ENCODE measurements around the gene NTHL1.

Gene NTHL1

DNA sequence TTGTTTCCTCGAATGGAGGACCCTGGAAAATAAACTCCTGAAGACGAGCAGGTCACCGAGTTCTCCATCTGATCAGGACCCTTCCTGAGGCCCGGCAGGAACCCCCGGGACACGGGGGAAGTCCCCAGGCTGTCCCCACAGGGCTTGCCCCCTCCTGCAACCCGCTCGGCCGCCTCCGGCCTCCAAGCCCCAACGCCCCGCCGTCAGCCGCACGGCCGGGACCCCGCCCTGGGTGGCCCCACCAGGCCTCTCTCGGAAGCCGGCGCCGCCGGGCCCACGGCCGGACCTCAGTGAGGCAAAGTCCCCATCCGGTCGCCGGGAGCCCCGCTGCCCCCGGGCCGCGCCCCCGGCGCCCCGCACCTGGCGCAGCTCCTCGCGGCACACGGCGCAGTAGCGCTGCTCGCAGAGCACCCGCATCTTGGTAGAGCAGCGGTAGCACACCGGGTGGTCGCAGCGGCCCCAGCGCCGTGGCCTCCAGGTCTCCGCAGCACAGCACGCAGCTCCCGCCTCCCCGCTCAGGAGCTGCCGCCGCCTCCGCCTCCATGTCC lies 38.4 kb downstream of the NTHL1 start:
- DNase-seq (ENCODE audit: low read depth, low spot score) = no peak

DNA sequence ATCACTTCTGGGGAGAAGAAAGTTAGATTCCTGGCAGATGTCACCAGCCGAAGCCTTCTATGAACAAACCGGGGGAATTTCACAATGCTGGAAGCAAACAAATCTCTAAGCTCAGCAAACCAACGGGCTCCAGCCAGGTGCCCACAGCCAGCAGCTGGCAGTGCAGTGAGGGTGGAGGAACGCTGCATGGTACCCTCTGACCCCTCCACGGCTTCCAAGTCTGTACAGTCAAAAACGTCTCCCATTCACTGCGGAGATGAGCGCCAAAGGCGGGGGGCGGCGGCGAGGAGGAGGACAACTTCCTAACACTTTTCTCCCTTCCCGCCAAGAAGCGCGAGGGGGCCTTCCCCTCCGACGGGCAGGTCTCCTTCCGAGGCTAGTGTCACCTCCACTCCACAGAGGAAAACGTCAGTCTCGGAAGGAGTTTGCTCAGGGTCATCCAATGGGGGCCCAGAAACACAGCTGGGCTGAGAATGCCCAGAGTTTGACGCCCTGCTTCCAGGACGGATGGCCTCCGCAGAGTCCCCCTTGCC lies 38.9 kb downstream of the NTHL1 start:
- DNase-seq (ENCODE audit: low read depth, low spot score) = no peak

DNA sequence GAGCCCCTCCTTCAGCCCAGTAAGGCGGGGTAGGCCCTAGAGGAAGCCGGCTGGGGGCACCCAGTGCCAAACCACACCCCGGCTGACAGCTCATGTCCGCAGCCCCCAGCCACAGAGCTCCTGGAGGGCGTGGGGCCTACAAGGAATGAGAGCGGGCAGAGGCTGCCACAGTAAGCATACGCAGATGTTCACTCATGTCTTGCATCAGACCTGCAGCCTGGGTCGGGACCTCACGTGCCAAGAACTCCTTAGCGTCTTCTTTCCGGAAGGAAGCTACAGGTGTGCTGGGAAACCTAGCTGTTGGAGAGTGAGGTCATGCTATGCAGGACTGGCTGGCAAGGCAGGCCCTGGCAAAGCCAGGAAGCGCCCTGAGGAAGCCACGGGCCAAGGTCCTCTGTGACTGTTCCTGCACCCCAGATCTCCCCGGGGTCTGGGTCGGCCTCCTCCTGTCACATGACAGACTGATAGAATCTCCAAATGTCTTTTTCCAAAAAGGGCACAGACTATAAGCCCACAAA lies 39.6 kb downstream of the NTHL1 start:
- no peak for DNase-seq (ENCODE audit: low read depth, low spot score)

DNA sequence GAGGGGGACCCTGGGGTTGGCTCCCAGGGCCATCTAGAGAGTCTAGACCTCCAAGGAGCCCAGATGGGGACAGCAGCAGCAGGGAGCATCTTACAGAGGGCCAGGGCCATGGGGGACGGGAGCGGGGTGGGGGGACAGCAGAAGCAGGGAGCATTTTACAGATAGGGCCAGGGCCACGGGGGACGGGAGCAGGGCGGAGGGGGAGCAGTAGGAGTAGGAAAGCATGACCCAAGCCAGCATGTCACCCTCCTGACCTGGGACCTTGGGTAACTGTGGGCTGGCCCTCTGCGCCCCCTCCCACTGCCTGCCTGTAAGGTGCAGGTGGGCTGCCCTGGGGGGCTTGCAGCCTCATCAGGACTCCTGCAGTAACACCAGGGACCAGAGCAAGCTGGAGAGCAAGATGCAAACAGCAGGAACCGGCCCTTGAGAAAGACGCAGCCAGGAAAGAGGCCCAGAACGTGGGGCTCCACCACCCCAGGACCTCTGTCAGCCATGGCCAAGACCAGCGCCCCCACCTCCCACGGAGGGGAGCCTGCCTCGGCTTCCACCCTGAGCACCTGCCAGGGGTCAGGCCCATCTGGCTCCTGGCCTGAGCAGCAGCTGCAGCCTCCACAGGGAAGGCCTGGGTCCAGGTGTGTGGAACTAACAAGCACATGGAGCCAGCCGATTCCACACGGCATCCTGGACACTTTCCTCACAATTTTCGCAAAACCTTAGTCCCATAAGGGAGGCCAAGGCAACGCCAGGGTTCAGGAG lies 40.4 kb downstream of the NTHL1 start:
- DNase-seq (ENCODE audit: low read depth, low spot score) = no peak

DNA sequence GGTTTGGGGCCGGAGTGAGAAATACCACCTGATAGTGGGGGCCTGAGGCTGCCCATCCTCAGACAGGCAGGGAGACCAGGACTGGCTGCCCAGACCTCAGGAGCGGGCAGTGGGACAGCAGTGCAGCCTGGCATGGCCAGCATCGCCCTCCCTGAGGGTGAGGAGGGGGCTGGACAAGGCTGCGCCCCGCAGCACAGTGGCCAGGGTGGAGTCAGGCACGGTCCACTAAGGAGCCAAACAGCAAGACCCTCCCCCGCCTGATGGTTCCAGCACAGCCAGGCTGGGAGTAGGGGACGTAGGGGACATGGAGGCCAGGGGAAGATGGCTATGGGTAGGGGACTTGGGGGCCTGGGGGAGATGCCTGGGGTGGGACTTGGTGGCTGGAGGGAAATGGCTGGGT lies 41.3 kb downstream of the NTHL1 start:
- DNase-seq (ENCODE audit: low read depth, low spot score) = no peak

DNA sequence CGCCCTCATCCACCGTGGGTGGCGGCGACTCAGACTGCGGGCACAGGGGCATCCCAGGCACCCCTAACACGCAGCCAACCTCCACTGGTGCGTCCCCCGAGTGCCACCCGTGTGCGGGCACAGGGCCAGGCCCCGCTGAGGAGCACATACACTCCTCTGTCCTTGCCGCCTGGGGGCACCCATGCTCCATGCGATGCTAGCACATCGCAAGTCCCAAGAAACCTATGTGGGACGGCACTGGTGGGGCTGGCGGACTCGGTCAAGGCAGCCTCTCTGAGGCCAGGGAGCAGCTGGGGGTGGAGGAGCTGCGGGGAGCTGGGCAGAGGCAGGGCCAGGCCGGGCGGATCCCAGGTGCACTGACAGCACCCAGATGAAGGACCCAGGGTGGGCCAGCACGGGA lies 42.0 kb downstream of the NTHL1 start:
- no peak for DNase-seq (ENCODE audit: low read depth, low spot score)

DNA sequence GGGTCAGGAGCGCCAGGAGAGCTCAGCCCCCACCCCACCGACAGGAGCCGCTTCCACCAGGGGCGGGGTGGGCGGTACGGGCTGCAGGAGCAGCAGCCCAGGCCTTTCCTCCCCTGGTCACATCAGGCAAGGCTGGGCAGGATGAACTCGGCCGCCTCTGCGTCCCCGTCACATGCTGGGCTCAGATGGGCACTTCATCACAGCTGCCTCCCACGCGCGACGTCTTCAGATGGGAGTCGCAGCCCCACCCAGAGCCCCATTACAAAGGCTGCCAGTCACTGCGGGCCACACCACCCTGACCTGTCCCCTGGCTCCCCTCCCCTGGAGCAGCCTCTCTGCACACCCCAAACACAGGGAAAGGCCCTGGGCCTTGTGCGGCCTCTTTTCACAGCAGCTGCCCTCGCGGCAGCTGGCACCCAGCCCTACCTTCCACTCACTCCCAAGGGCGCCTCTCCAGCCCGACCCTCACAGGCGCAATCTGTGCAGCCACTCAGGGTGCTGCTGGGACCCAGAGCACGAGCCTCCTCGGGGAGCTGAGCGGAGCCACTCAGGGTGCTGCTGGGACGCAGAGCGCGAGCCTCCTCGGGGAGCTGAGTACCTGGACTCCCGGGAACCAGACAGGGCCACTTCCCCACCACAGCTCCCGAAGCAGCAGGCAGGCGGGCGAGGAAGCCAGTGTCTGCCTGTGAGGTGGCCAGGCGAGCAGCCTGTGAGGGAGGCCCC lies 42.7 kb downstream of the NTHL1 start:
- DNase-seq (ENCODE audit: low read depth, low spot score) = no peak

DNA sequence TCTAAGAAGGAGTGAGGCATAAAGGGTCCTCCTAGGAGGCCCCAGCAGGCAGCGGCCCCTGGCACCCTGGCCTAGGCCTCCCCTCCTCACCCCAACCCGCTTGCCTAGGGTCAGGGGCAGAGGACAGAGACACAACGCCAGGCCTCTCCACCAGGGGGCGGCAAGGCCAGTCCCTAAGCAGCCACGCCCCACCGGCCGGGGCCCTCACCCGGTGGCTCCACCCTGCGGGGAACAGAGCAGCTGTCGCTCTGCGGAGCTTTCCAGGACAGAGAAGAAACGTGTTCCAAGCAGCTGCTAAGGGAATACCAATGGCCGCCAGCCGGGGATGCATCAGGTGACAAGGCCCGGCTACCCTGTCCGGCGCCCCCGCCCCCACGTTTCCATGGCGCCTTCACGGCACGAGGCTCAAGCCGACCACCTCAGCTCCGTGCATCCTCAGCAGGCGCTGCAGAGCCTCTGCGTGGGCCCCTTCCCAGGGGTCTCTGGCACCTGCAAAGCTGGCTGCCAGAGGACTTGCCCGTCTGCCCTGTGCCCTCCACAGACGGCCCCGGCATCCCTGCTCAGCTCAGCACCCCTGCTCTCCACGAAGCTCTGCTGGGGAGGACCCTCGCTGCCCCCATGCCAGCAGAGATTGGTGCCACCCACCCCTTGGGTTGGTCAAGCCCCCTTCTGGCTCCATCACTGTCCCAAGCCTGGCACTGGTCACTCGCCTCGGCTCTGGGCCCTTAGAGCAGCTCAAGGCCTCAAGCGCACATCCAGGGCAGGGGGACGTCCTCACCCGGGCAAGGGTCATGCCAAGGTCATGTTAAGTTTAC lies 43.6 kb downstream of the NTHL1 start:
- peak; percentile 77 for DNase-seq (ENCODE audit: low read depth, low spot score)

DNA sequence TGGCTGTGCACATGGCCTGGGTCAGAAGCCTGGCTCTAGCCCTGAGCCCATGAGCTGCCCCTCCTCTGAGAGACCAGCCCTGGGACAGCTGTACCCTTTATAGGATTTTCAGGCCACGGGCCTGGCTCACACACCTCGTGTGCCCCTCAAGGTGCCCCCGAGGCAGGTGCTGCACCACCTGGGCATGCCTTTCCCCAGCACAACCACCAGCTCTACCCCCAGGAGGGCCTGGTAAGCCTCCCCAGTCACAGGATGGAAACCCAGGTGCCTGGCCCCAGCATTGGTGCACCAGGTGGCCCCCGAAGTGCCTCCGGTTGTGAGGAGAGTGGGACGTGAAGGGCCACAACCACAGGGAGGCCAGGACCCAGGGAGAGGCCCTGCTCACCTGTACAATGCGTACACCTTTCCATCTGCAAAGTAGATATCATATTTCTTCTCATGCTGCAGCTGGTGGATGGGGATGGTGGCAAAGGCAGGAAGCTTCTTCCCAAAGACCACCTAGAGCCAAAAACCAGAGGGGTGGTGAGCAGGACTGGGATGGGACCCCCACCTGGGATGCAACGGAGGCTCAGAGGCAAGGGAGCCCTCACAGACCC lies 44.3 kb downstream of the NTHL1 start:
- no peak for DNase-seq (ENCODE audit: low read depth, low spot score)

DNA sequence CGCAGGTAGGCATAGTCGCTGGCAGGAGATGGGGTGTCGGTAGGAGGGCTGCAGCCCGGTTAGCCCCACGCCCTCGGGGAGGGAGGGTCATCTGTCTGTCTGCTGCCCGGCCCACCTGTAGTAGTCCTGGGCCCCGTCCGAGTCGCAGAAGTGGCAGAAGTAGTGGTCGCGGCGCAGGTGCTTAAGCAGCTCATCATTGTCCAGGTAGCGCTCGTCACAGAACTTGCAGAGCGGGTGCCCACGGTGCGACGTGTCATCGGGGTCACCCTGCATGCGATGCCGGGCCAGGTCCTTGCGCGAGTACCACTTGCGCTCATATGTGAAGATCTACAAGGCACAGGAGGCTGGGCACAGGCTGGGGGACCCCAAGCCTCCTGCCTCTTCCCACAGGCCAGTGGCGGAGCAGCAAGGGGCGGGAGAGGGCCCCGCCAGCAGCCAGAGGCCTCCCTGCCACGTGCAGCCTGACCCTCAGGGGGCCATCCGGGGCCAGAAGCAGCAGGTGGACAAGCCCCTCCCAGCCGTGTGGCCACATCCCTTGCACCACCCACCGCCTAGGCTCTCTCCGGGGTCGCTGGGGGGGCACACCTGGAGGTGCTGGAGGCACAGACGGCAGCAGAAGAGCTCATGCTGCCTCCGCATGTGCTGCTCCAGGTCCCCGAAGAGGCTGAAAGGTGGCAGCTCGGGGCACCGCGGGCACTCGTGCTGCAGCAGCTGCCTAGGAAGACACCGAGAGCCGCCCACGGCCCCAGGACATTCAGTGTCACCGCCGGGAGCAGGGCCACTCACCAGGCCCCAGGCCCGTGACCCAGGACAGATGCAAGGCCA lies 45.0 kb downstream of the NTHL1 start:
- DNase-seq (ENCODE audit: low read depth, low spot score) = no peak

DNA sequence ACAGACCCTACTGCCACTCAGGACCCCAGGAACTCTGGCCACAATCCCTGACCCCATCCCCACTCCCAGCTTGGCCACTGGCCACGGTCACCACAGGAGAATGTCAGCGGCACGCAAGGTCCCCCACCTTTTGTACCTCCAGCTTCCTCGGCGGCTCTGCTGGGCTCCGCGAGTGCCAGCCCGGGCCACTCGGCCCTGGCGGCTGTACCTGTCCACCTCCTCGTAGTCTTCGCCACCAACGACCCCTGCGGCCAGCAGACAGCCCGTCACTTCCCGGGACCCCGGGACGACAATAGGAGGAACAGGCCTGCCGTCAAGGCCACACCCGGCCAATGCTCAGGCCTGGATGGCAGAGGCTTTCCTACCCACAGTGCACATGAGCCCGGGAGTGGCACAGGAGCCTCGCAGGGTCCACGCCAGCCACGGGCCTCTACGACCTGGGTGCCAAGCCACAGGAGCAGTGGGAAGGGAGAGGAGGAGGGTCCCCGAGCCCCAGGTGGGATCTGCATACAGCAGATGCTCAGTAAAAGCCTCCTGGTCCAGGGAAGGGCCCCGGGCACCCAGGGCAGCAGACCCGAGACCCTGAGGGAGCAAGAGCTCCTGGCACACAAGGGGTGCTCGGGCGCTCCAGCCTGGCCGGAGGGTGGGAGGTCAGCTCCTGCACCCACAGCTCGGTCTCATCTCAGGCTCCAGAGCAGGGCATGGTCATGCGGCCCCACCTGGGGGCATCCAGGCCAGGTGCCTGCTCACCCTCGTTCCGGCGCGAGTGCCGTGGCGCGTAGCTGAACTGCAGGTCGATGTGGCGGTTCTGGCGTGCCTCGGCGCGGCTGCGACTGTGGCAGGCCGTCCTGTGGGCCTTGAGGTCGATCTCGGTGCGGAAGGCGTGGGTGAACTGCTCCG lies 45.9 kb downstream of the NTHL1 start:
- DNase-seq (ENCODE audit: low read depth, low spot score) = no peak

DNA sequence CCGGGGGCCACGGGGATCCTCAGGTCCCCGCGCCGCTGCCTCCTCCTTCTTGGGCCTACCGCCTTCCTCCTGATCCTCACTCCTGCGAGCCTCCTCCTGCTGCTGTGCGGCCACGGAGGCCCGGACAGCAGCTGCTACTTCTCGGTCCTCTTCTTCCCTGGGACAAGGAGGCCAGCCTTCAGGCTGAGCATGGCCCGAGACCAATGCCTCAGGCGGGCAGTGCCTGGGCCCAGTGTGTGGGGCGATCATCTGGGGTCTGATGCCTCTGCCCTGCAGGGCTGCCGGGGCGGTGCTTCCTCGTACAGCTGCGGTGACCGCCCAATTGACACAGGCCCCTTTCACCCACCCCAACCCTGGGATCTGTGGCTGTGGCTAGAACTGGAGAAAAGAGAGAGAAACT lies 46.6 kb downstream of the NTHL1 start:
- no peak for DNase-seq (ENCODE audit: low read depth, low spot score)

DNA sequence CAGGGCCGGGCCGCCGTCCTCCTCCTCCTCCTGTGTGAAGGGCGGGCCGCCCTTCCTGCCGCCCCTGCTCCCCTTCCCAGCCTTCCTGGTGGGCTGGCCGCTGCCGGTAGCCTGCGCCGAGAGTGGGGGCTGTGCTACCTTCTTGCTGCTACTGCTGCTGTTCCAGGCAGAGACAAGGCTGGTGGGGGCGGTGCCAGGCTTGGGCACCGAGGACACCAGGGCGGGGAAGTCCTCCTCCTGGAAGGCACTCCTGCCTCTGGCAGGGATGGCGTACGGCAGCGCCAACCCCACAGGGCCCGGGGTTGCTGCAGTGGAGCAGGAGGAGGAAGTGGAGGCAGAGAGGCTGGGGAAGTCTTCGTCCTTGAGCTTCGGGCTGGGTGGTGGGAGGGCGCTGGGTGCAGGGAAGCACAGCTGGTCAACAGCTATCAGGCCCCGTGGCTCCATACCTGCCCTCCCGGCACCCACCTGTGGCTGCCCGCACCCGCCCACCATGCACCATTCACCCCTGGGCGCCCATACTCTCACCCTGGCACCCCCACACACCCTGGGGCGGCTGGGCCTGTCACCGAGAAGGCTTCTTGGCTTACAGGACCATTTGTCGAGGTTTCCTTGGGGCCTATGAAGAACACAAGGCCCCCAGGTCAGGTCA lies 47.6 kb downstream of the NTHL1 start:
- no peak for DNase-seq (ENCODE audit: low read depth, low spot score)

DNA sequence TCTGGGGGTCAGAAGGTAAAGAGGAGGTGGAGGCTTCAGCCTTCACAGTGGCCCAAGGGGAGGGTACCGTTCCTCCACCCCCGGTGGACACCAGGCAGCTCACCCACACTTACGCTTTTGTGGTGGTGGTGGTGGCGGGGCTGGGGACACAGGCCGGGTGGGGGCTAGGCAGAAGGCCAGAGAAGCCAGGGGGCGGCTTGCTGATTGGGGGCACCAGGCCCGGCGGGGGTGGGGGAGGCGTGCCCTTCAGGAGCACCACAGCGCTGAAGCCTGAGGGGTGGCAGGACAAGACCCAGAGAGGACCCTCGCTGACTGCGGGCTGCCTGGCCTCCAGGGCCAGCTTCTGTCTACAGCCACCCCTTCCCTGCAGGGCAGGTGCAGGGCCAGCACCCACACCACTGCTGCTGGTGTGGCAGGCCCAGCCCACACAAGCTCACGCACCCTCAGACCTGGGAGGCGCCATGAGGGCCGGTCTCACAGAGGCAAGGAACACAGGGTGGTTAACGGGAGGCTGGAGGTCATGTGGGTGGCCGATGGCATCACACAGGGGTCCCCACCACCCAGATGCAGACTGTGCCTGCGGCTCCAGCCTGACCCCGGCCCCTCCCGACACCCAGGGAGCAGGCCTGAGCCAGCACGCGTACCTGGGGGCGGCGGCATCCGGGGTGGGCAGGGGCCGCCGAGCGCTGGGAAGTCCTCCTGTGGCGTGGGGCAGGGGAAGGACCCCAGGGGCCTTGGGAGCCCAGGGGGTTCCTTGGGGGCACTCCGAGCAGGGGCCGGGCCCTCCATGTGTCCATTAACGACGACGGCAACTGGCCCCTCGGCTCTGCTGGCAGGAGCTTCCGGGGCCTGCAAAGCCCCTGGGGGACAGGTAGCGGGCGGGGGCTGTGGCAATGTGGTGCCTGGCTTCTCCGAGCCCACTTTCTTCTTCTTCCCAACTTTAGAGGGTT lies 48.5 kb downstream of the NTHL1 start:
- no peak for DNase-seq (ENCODE audit: low read depth, low spot score)

DNA sequence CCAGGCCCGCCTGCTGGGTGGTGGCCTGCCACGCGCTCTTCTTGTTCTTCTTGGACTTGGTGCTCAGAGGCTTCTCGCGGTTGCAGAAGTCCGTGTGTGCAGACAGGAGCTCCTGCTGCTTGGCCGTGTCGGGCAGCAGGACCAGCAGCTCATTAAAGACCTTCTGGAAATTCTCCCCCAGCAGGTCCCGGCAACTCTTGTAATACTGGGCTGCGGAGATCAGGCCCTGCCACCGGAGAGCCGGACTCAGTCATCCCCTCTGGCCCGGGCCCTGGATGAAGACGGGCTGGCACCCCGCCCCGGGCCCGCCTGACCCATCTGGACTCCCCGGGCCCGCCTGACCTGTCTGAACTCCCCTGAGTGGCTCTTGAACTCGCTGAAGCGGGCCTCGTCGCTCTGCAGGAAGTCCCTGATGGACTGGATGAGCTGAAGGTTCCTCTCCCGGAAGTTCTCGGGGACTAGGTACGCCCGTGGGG lies 49.2 kb downstream of the NTHL1 start:
- DNase-seq (ENCODE audit: low read depth, low spot score) = no peak

DNA sequence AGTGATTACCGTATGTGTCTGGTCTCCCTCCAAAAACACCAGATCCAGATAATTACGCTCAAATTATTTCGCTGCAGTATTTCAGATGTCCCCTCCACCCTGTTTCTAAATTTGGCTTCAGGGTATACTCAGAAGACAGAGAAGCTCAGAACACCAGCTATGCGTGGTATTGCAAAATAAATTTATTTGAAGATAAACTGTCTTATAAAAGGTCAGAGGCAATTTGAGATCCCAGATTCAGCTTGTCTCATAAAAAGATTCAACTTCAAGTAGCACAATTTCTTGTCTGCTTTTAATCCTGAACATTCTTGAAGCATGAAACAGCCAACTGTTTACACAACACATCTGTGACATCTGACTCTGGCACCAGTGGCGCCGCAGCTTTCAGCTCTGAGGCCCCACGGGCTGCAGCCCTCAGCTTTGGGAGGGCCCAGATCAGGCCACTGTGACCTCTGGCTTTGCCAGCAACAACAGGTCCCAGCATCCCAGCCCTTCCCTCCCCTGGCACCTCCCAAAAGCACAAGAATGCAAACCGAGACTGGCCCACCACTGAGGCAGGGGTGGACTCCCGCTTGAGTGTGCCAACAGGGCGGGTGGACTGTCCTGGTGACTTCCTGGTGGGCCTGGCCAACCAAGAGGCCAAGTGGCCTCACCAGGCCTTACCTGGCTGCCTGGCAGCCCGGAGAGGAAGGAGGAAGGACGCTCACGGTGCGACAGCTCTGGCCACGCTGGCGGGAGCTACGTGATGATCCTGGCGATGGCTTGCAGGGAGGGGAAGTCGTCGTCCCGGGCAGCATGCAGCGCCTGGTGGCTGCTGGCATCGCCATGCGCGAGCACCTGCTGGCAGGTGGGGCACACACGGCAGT lies 49.9 kb downstream of the NTHL1 start:
- DNase-seq (ENCODE audit: low read depth, low spot score) = no peak

DNA sequence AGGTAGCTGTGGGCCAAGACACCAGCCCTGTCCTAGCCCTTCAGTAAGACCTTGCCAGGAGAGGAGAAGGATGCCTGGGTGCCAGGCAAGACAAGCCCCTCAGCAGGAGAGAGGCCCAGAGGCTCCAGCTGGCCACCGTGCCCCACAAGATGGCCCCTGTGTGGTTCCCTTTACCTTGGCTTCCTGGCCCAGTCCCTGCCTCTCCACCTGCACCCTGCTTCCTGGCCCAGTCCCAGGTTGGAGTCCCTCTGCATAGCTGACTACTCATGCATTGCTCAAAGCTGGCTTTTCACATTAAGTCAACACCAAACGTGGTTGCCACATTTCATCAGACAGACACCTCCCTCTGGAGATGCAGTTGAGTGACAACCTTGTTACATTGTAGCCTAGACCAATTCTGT lies 53.9 kb downstream of the NTHL1 start:
- no peak for DNase-seq (ENCODE audit: low read depth, low spot score)
